Measurements from ENCODE around the gene ARID1B.

DNA sequence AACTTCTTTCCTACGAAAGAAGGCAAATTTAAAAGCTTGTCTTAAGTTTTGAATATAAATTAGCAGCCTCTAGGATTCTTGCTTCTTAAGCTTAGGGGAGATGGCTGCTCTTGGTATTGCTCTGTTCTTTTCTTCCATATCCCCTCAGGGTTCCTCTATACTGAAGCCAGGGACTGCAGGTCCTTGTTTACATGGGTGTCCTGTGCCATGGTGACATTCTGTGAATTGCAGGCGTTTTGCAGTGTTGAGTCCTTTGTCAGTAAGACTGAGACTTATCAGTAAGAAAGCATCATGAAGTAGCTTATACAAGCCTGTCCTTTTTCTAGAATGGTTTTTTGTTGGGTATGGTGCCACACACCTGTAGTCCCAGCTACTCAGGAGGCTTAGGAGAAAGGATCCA, 147.8 kb downstream of the ARID1B start:
- TF ChIP-seq, protein P1, sequence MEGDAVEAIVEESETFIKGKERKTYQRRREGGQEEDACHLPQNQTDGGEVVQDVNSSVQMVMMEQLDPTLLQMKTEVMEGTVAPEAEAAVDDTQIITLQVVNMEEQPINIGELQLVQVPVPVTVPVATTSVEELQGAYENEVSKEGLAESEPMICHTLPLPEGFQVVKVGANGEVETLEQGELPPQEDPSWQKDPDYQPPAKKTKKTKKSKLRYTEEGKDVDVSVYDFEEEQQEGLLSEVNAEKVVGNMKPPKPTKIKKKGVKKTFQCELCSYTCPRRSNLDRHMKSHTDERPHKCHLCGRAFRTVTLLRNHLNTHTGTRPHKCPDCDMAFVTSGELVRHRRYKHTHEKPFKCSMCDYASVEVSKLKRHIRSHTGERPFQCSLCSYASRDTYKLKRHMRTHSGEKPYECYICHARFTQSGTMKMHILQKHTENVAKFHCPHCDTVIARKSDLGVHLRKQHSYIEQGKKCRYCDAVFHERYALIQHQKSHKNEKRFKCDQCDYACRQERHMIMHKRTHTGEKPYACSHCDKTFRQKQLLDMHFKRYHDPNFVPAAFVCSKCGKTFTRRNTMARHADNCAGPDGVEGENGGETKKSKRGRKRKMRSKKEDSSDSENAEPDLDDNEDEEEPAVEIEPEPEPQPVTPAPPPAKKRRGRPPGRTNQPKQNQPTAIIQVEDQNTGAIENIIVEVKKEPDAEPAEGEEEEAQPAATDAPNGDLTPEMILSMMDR (IDR thresholded peaks at IDR 0.05; ENCODE audit: poor library complexity): no peak
- TF ChIP-seq EZH2 (IDR thresholded peaks at IDR 0.05; ENCODE audit: borderline replicate concordance) (no peak), EZH2phosphoT487 (IDR thresholded peaks at IDR 0.05; ENCODE audit: low read depth, severe bottlenecking, unreplicated experiment) (no peak)
